Measurements from ENCODE around the gene KLHL15. TPM values are rescaled to one million over a fixed set of nuclear protein-coding genes. Genes with fewer than 3 reads are reported as not detected.
"Not testable (repeated sequence)": the region's sequence is repeated elsewhere in the genome, so short reads cannot be mapped to it uniquely, and the experiment has no call there.

Gene KLHL15
- total RNA-seq, 2 experiments from 2014 or later = 13.4 to 13.8 TPM

DNA sequence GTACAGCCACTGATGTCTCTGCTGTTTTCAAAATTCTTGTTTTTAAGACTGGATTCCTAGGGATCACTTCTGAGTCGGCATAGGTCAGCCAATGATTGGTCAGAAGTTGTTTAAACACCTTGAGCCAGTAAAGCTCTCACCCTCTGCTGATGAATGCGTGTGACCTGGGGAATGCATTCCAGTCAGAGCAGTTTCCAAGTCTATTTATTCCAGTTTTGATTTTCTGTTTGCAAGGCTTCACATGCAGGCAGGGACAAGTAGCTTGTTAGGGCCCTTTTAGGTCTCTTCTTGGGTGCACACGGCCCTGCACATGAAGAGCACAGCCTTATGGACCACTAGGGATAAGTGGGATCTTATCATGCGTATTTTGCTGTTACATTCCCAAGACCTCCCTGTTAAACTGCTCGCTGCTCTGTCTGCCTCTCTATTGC is 47.0 kb downstream of the KLHL15 start:
- no peaks in the 10 kb centered on the region for H4K20me1 ChIP-seq (ENCODE audit: insufficient read depth, low read length)
- no peaks in the 10 kb centered on the region for H3K9me2 ChIP-seq (ENCODE audit: insufficient read depth, low read length)
- CTCF ChIA-PET (ENCODE audit: unreplicated experiment) = no interaction called here
- TF ChIP-seq, protein P1, sequence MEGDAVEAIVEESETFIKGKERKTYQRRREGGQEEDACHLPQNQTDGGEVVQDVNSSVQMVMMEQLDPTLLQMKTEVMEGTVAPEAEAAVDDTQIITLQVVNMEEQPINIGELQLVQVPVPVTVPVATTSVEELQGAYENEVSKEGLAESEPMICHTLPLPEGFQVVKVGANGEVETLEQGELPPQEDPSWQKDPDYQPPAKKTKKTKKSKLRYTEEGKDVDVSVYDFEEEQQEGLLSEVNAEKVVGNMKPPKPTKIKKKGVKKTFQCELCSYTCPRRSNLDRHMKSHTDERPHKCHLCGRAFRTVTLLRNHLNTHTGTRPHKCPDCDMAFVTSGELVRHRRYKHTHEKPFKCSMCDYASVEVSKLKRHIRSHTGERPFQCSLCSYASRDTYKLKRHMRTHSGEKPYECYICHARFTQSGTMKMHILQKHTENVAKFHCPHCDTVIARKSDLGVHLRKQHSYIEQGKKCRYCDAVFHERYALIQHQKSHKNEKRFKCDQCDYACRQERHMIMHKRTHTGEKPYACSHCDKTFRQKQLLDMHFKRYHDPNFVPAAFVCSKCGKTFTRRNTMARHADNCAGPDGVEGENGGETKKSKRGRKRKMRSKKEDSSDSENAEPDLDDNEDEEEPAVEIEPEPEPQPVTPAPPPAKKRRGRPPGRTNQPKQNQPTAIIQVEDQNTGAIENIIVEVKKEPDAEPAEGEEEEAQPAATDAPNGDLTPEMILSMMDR (conservative IDR thresholded peaks at IDR 0.05; ENCODE audit: low read length) = no peak
- TF ChIP-seq EZH2phosphoT487 (IDR thresholded peaks at IDR 0.05; ENCODE audit: borderline replicate concordance, low read depth, low read length) = no peak
- peaks cover 9% of the 10 kb centered on the region; the same call in 1 of the 2 replicates for H3K79me2 ChIP-seq (ENCODE audit: insufficient read depth, low read depth, low read length)
- peaks cover 30% of the 10 kb centered on the region for H3K36me3 ChIP-seq (ENCODE audit: insufficient read depth, low read length)
- no peak overlapping the region for H3K4me2 ChIP-seq (ENCODE audit: low read length)
- DNase-seq (ENCODE audit: low spot score) = no peak
- no TSS peak for BruUV-seq (replicated peaks)
- no peak overlapping the region for H2AFZ ChIP-seq (ENCODE audit: low read length)
- intact Hi-C loops (cut with micrococcal nuclease; ENCODE audit: unreplicated experiment) = no loop called here
- no peak overlapping the region for H3K4me3 ChIP-seq (ENCODE audit: low read depth, low read length, poor library complexity, severe bottlenecking)
- no peak overlapping the region for H3K27ac ChIP-seq (ENCODE audit: low read depth, low read length, poor library complexity, severe bottlenecking)
- POLR2A ChIA-PET = interaction anchor here (0.5 kb wide), 1 partner anchor 14 kb away, joined by 7 read pairs; no protein-coding TSS in a partner anchor
- no peaks in the 10 kb centered on the region for H3K9me3 ChIP-seq (ENCODE audit: low read length)
- H3K4me1 ChIP-seq (ENCODE audit: insufficient read depth, low read length, poor library complexity, severe bottlenecking) = no peaks in the 10 kb centered on the region

DNA sequence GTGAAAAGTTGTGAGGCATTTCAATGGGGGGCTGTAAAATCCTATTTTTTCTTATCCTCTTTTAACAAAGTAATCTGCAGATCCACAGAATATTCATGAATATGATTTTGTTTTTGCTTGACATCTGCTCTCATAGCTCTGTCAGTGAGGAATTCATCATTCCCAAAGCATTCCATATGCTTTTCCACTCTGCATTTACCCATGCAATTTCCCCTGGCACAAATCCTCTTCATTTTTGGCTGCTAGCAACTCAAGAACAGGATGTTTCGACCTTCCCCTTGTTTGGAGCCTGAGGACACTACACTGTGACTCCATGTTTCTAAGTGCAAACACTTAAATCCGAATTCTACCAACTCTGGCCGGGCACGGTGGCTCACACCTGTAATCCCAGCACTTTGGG is 48.5 kb downstream of the KLHL15 start:
- CTCF ChIA-PET (ENCODE audit: unreplicated experiment) = no interaction called here
- H3K4me3 ChIP-seq (ENCODE audit: low read depth, low read length, poor library complexity, severe bottlenecking) = no peak overlapping the region
- DNase-seq (ENCODE audit: low spot score) = no peak
- intact Hi-C loops (cut with micrococcal nuclease; ENCODE audit: unreplicated experiment) = no loop called here
- TF ChIP-seq, protein P1 (conservative IDR thresholded peaks at IDR 0.05; ENCODE audit: low read length) = no peak
- TF ChIP-seq EZH2phosphoT487 (IDR thresholded peaks at IDR 0.05; ENCODE audit: borderline replicate concordance, low read depth, low read length) = no peak
- H3K79me2 ChIP-seq (ENCODE audit: insufficient read depth, low read depth, low read length) = no peaks in the 10 kb centered on the region
- no peaks in the 10 kb centered on the region for H3K9me3 ChIP-seq (ENCODE audit: low read length)
- no peak overlapping the region for H3K4me2 ChIP-seq (ENCODE audit: low read length)
- H3K4me1 ChIP-seq (ENCODE audit: insufficient read depth, low read length, poor library complexity, severe bottlenecking) = no peaks in the 10 kb centered on the region
- POLR2A ChIA-PET = interaction anchor here (0.6 kb wide), 1 partner anchor 695 kb away, joined by 3 read pairs; no protein-coding TSS in a partner anchor
- H3K36me3 ChIP-seq (ENCODE audit: insufficient read depth, low read length) = peaks cover 18% of the 10 kb centered on the region
- no peaks in the 10 kb centered on the region for H3K9me2 ChIP-seq (ENCODE audit: insufficient read depth, low read length)
- H2AFZ ChIP-seq (ENCODE audit: low read length) = no peak overlapping the region
- no peaks in the 10 kb centered on the region for H4K20me1 ChIP-seq (ENCODE audit: insufficient read depth, low read length)
- no peak overlapping the region for H3K27ac ChIP-seq (ENCODE audit: low read depth, low read length, poor library complexity, severe bottlenecking)
- no TSS peak for BruUV-seq (replicated peaks)

DNA sequence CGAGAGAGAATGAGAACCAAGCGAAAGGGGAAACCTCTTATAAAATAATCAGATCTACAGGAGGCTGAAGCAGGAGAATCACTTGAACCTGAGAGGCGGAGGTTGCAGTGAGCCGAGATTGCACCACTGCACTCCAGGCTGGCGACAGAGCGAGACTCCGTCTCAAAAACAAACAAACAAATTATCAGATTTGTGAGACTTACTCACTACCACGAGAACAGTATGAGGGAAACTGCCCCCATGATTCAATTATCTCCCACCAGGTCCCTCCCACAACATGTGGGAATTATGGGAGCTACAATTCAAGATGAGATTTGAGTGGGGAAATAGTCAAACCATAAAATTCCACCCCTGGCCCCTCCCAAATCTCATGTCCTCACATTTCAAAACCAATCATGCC is 61.4 kb downstream of the KLHL15 start:
- CTCF ChIA-PET (ENCODE audit: unreplicated experiment); BruUV-seq (replicated peaks); H3K4me1 ChIP-seq (ENCODE audit: insufficient read depth, low read length, poor library complexity, severe bottlenecking); H3K79me2 ChIP-seq (ENCODE audit: insufficient read depth, low read depth, low read length); intact Hi-C loops (cut with micrococcal nuclease; ENCODE audit: unreplicated experiment); H3K4me3 ChIP-seq (ENCODE audit: low read depth, low read length, poor library complexity, severe bottlenecking); H3K9me2 ChIP-seq (ENCODE audit: insufficient read depth, low read length); POLR2A ChIA-PET; H4K20me1 ChIP-seq (ENCODE audit: insufficient read depth, low read length); H3K4me2 ChIP-seq (ENCODE audit: low read length); H3K27ac ChIP-seq (ENCODE audit: low read depth, low read length, poor library complexity, severe bottlenecking); H2AFZ ChIP-seq (ENCODE audit: low read length); H3K9me3 ChIP-seq (ENCODE audit: low read length); DNase-seq (ENCODE audit: low spot score); H3K36me3 ChIP-seq (ENCODE audit: insufficient read depth, low read length): not testable (repeated sequence)

Data from OCI-LY7 (cell line).